ENCODE measurements around the gene BFSP2.
A peak's percentile ranks its signal among the peaks of the same experiment; 100 is the strongest.

BFSP2 gene

DNA sequence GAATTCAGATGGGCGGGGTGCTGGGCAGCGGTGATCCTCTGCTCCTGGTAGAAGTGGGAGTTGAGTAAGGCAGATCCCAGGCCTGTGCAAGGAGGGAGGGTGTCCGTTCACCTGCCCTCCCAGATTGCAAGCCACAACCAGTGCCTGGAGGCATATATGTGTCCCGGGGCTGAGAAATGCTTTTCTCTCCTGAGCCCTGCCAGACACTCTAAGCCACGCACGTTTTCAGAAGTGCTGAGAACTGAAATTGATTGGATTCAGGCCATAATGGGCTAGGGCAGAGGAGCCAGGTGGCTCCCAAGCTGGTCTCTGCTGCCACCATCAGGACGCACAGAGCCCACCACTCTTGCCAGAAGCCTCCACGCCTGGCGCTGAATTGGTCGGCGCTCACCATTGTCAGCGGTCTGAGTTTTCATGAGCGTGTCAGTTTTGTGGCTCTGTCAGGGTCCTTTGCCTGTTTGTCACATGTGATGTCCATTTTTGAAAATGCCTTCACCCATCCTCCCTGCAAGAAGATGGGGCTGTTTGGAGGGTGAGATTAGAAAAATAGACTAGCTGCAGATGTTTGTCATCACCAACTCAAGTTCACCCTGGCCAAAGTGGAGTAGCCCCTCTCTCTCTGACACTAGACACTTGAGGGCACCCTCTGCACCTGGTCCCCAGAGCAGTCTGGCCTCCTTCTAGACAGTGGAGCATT lies 15.4 kb upstream of the BFSP2 start:
- DNase-seq, result peak; percentile 61

DNA sequence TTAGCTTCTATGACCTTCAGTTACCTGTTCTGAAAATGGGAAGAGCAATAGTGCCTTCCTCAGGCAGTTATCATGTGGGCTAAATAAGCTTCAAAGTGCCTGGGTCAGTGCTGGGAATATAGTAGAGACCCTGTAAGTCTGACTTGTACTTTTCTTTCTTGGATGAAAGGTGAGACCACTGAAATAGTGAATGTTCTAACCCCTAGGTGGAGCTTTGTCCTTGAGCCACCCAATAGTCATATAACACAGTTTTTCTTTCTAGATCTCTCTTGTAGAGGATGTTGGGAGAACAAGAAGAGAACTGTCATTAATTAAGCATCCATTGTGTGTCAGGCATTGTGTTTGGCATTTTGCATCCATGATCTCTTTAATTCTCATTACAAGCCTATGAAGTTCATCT lies 13.0 kb upstream of the BFSP2 start:
- DNase-seq, result no peak

DNA sequence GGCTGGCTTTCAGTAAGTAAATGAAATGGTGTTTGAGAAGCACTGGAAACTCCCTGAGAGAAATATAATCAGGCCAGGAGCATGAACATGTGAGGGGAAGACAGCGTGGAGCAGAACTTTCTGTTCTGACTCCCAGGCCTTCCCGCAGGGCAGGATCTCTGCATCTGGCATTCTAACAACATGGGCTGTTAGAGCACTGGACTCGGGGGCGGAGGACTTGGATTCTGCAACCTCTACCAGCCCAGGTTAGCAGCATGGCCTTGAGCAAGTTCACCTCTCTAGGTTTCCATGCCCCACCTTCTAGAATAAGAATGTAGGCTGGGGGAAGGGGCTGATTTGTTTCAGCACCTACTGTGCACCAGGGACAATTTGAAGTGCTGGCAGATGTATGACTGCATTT lies 12.5 kb upstream of the BFSP2 start:
- DNase-seq, result no peak

DNA sequence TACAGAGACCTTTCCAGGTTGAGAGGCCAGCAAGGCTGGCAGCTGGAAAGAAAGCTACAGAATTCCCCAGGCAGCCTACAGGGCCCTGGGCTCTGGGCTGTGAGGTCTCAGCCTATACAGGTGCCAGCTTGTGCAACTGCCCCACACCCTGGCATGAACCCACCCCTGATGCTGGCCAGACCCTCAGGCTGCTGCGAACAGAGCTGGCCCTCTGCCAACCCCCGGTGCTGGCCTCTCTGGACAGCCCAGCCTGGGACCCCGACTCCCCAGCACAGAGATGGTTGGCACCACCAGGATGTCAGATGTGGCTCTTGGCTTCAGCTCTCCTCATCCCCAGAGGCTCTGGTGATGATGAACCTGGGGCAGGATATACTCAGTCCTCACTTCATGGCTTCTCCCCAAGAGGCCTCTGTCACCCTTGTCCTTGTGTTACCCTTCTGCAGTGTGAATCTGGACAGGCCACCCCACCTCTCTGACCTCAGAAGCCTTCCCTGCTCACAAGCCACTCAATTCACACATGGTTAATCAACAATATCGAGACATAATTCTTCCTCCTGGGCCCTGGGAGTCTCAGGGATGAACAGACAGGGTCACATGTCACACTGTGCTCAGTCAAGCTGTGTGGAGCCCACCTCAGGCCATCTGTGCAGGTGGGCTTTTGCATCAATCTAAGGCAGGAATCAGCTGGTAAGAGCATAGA lies 11.0 kb upstream of the BFSP2 start:
- DNase-seq, result no peak

DNA sequence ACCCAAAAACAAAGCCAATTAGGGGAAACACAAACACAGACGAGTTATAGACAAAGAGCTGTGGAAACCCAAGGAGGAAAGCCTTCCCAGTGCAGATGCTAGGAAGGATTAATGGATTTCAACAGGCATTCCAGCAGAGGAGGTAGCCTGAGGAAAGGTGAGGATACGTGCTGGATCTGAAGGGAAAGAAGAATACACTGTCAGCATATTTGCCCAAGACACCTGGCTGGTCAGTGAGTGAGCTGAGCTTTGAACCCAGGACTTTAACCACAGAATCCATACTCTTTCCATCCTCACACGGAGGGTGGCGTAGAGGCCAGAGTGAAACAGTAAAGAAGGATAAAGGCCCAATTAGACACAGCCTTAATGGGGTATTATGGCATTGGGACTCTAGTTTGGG lies 9.1 kb upstream of the BFSP2 start:
- no peak for DNase-seq

DNA sequence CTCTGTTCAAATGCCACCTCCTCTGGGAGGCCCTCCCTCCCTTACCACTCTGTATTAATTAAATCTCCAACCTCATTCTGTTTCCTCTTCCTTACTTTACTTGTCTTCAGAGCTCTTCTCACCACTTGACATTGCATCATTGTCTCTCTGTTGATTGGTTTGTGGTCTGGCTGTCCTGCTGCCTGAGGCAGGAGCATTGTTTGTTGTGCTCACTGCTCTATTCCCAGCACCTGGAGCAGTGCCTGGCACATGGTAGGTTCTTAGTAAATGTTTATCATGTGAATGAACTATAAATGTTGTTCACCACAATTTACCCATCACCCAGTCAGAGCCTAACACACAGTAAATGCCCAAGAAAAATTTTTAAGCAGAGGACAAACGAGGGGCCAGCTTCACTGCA lies 6.7 kb upstream of the BFSP2 start:
- DNase-seq, result no peak

DNA sequence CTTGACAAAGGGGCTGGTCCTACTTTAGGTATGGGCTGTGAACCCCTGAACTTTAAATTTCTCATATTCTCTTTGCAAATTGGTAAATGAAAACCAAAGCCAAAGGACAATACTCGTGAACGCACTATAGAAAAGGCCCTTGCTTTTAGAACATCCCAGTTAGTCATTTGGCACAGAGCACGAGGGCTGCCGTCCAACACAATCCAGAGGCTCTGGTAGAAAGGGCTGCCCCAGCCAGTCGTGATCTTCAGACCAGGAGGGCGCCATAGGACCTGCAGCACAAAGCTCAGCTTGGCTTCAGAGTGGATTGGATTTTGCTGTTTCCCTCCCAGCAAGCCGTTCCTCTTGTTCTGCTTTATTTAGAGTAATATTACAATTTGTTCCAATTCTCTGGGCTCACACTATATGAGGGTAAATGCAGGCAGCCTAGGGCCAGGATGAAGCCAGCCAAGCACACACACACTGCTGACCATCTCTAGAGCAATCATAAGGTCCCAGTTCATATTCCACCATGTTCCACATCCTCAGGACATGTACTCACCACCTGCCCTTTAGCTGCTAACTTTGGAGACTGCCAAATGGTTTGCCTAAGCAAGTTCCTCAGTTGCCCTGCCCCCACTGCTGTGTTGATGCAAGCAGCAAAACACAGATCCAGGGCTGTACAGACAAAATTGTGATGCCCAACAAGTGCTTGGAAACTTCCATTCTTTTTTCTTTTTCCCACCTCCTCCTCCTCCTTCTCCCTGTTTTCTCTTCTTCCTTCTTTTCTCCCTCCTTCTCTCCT lies 6.0 kb upstream of the BFSP2 start:
- no peak for DNase-seq

DNA sequence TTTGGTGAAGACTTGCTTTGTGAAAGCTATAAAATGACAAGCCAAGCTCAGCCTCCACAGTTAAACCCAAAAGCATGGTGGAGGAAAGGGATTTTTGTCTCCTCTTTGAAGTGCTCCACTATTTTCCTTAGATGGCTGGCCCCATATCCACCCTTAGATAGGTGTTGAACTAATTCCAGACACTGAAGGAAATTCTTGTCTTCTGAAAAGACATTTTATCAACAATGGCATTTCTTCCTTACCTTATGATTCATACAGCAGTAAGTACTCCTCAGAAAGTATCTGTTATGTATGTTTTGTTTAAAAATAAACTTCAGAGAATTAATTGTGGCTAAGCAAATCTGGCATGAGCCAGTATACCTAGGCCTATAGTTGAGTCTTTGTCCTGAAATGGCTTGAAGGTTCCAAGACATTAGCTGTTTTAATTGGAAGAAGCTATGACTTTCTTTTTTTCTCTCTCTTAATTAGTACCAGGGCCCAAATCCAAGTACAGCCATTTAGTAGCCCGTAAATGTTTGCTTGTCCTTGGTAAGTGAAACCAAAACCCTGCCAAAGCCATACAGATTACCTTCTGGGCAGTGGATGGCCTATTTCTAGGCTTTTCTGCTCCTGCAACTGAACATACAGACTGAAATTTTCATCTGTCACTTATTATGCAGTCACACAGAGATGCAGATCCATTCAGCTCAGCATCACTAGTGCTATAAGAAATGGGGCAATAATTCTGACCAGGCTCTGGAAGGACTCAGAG lies 5.1 kb upstream of the BFSP2 start:
- DNase-seq, result no peak

DNA sequence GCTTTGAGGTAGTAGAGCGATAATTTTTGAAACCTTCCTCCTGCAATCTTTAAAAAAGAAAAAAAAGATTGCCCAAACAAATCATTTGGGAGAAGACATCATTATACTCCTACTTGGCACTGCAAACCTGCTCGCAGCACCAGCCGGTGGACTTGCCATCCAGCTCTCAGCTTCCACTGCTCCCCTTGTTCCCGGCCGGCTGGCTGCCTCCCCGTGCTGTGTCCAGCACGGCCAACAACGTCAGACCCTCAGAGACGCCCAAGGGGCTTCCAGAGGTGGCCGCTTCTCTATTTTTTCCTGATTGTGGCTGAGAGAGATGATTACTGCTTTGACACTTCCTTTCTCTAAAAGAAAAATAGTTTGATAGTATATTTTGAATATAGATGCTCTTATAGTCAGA lies 3.0 kb upstream of the BFSP2 start:
- DNase-seq, result no peak

DNA sequence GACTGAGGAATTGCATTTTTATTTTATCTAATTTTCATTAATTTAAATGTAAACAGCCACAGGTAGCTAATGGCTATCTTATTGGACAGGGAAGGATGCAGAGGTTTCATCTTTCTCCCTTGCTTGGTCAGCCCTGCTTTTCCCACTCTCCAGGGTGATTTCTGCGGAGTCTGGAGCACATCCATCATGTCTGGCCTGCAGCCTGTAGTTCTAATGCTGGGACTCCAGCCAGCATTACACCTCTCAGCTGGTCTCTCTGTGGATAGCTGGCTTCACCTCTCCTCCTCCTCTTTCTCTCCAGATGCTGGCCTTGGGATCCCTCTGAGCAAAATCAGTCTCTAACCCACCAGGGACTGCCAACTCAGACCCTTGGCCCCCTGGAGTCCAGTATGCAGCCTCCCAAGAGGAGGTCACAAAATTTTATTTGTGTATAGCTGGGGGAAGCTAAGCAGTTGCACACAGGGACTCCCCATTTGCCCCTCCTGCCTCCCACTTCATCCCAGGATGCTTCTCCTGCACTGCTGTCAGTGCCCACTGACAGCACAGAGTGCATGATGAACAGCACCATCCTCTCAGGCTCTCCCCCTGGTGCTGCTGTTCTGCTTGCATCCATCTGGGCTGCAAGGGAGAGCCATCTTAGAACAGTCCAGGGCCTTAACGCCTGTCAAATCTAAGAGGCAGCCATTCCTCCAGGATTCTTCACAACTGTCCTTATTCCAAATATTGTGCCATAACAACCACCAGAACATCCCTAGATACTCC lies 1.7 kb downstream of the BFSP2 start:
- DNase-seq, result peak; percentile 45

DNA sequence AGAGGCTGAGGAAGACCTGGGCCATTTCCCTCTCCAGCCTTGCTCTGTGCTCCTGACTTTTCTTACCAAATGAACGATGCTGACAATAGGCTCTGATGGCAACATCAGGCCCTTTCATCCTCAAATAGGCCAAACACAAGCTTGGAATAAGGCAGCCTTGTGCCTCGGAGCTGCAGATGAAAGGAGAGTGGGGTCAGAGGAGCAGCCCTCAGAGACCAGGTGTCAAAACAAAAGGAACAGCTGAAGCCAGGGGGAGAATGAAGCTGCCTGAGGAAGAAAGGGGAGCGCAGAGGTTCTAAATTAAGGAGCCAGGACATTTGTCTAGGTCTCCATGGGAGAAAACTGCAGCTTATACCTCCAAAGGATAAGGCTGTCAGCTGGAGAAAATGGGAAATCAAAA lies 5.1 kb downstream of the BFSP2 start:
- no peak for DNase-seq

DNA sequence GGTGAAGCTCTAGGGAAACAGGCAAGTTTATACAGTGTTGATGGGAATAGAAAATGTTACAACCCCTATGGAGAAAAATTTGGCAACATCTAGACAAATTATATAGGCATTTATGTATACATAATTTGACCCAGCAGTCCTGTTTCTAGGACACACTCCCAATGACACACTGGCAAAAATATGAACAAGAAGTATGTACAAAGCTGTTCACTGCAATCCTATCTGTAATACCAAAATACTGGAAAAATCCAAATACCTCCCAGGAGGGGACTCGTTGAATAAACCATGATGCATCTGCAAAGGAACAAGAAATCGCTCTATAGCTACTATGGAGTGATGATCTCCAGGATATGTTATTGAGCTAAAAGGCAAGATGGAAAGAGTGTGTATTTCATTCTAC lies 8.5 kb downstream of the BFSP2 start:
- DNase-seq, result peak; percentile 54

DNA sequence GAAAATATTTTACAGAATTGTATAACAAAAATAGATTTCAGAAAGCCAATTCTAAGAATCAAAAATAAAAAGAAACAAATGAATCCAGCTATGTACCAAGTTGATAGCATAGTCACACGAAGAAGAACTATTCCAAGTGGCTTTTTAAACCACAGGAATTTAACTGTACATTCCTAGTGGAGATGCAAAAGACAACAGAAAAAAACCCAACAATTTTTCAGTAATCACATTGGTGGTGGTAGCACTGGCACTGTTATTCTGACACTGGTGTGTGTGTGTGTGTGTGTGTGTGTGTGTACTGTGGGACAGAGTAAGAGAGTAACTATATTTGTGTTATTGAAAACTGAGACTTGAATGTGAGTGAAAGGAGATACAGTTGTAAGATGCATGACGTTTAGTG lies 9.1 kb downstream of the BFSP2 start:
- DNase-seq, result peak; percentile 71

DNA sequence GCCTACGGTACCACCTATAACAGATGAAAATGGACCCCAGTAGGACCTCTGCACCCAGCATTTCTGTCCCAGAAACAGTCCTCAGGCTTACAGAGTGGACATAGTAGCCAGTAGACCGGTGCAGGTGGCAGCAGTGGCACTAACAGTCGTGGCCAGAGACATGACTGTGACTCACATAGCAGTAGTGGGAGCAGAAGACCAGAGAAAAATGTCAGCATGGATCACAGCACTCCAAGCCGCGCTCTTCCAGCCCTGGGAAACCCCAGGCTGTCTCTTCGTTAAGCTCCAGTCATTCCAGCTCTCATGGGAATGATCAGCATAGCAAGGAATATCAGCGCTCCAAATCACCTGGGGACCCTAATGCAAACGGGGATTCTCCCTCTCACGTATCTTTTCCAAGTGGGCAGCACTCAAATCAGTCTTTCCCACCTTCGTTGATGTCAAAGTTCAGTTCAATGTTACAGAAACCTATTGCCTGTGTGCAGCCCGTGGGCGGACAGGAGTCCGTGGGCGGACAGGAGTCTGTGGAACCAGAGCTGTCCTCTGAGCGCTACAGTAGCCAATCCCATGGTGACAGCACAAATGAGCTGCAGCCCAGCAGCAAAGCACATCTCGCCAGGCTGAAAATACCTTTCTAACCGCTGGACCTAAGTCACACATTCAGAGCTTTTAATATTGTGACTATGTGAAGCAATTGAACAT lies 10.5 kb downstream of the BFSP2 start:
- no peak for DNase-seq

DNA sequence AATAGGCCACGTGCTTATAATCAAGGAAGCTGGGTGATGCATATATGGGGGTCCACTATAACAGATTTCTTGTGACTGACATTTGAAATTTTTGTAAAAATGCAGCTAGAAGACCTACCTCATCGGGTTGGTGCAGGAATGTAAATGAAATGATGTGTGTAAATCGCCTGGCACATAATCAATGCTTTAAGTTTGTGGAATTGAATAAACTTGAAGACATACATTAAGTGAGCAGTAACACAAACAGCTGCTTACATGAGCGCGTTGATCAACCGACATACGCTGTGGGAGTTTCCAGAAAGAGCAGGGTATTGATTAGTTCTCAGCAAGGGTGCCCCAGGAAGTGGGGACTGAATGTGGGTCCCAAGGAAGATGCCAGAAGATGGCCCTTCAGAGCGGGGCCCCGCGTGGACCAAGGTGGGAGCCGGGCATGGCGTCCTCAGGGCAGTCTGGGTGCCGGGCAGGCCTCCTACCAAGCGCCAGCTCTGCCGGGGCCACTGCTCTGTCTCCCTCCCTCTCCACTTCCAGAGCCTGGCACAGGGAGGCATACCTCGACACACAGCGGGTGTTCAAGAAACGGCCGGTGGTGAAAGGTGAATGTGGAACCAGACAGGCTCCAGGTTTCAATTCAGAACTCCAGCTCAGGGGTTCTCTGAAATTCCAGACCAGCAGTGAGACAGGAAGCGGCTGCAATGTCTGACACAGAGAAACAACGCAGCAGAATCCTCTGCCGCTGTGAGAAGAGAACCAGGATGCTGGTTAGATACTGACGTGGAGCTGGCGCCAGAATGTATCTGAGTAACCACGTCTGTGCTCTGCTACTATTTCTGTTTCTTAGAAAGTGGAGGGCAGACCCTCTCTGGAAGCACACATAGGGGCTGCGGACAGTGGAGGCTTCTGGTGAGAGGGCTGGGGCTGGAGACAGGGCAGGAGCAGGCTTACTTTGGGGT lies 12.6 kb downstream of the BFSP2 start:
- DNase-seq, result peak; percentile 71

DNA sequence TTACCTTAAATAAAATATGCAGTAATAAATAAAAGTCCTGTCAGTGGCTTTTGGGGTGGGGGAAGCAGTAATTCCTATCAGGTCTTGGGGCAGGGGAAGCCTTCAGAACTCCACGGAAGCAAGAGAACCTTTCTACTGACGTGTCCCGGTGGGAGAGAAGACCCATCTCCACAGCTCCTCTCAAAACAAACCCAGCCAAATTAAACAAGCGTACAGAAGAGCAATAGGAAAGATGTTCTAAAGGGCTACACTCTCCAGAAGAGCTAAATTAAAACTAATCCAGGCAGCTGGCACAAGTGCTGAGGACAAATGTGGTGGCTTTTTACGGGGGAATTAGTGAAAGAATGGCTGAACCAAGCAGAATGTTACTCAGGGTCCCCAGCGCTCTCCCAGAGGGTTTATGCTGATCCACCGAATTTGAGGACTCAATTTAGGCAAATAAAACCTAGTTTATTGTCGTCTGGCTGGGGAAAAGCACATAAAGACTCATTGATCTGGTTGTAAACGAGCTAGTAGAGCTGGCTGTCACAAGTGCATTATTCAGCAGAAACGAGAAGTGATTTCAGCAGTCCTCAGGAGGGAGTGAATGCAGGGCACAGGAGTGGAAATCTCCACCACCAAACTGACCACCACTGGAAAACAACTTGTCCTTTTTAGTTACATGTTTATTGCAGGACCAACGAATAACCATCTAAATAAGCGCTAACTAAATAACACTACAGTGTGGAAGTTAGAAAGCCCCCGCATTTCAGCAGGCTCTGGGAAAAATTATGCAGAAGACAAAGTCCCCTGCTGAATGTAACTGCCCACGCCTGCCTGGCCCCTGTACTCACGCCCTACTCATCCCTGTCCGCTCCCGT lies 13.5 kb downstream of the BFSP2 start:
- peak; percentile 24 for DNase-seq

DNA sequence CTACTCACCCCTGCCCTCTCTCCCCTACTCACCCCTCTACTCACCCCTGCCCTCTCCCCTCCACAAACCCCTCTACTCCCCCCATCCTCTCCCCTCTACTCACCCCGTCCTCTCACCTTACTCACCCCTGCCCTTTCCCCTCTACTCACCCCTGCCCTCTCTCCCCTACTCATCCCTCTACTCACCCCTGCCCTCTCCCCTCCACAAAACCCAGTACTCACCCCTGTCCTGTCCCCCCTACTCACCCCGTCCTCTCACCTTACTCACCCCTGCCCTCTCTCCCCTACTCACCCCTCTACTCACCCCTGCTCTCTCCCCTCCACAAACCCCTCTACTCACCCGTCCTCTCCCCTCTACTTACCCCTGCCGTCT lies 14.2 kb downstream of the BFSP2 start:
- no peak for DNase-seq

DNA sequence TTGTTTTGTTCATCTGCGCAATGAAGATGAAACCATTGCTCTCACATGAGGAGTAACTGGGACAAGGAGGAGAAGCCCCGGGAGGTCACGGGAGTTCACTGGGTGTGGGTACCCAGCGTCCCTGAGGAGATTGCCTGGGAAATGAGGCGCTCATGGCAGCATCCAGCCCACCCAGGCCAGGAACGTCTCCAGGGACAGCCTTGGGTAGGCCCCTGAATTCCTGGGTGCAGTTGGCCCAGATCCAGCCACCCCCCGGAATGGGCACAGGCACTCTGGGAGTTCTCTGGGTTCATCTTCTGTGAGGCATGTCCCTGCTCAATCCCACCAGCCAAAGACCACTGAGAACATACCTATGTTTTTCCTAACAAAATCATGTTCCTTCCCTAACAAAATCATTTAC lies 18.5 kb downstream of the BFSP2 start:
- no peak for DNase-seq

DNA sequence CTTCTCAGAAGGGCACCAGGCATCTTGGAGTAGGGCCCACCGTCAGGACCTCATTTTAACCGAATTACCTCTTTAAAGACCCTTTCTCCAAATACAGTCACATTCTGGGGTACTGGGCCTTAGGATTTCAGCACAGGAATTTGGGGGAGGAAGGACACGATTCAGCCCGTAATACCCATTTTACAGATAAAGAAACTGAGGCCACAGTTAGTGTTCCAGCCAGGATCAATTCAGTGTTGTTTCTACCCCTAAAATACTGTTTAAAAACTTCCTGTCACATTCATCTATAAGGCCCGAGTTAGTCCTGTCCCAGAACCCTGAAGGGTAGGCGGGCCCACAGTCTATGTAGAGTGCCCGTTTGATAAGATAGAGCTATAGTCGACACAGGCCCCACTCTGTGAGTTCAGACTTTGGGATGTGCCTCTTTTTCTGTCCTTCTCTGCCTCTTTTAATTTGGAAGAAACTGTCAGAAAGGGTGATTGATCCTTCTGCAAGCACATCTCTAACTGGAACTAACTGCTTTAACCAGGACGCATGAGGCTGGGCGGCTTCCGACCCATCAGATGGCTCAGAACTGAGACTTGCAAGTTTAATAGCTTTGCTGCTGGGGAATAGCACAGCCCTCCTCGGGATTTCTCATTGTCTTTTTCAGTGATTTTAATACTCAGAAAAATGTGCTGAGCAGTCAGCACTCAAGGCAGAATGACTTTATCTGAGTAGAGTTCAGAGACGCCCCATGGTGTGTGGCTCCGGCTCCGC lies 19.5 kb downstream of the BFSP2 start:
- no peak for DNase-seq

All from fibroblast of skin of abdomen (primary cell).